GM18499 (cell line): ENCODE results near the gene CREB5.

Experiments used
- ATAC-seq: cut with Tn5 transposase; IDR thresholded peaks from one replicate; pipeline ENCODE4 v1.9.1; 2021; ENCODE audit warnings: moderate number of reproducible peaks; ENCODE audit not compliant: insufficient read depth, unreplicated experiment

Gene CREB5

GRCh38 chr7:28661826-28662595, 249.7 kb downstream of the CREB5 start:
- no peak for ATAC-seq

- ATAC-seq: no peak
These were observed 253.8 kb downstream of the CREB5 start for GRCh38 chr7:28666154-28666553.

GRCh38 chr7:28668085-28668484, 255.8 kb downstream of the CREB5 start:
- no peak for ATAC-seq

GRCh38 chr7:28669330-28669729, 257.0 kb downstream of the CREB5 start:
- no peak for ATAC-seq

- ATAC-seq: no peak
These were observed 259.2 kb downstream of the CREB5 start for GRCh38 chr7:28671526-28671925.

- ATAC-seq: no peak
These were observed 260.1 kb downstream of the CREB5 start for GRCh38 chr7:28672397-28672797.

- ATAC-seq: no peak
These were observed 262.1 kb downstream of the CREB5 start for GRCh38 chr7:28674359-28674782.

GRCh38 chr7:28675429-28675828, 263.1 kb downstream of the CREB5 start:
- ATAC-seq: no peak

- no peak for ATAC-seq
These were observed 265.4 kb downstream of the CREB5 start for GRCh38 chr7:28677668-28678067.

GRCh38 chr7:28678431-28678965, 266.2 kb downstream of the CREB5 start:
- no peak for ATAC-seq

- ATAC-seq: no peak
These were observed 269.5 kb downstream of the CREB5 start for GRCh38 chr7:28681693-28682310.

- no peak for ATAC-seq
These were observed 270.5 kb downstream of the CREB5 start for GRCh38 chr7:28682801-28683200.

GRCh38 chr7:28684650-28685241, 272.4 kb downstream of the CREB5 start:
- no peak for ATAC-seq

GRCh38 chr7:28685242-28685643, 272.9 kb downstream of the CREB5 start:
- no peak for ATAC-seq

- ATAC-seq: no peak
These were observed 273.5 kb downstream of the CREB5 start for GRCh38 chr7:28685644-28686417.

- ATAC-seq: no peak
These were observed 274.1 kb downstream of the CREB5 start for GRCh38 chr7:28686418-28686800.

- ATAC-seq: no peak
These were observed 275.2 kb downstream of the CREB5 start for GRCh38 chr7:28687537-28687936.

- ATAC-seq: no peak
These were observed 275.9 kb downstream of the CREB5 start for GRCh38 chr7:28688174-28688573.

GRCh38 chr7:28688651-28689050, 276.3 kb downstream of the CREB5 start:
- ATAC-seq: no peak
